ENCODE measurements around the gene CYGB.
"Not testable (repeated sequence)": the region's sequence is repeated elsewhere in the genome, so short reads cannot be mapped to it uniquely, and the experiment has no call there.

CYGB gene

DNA sequence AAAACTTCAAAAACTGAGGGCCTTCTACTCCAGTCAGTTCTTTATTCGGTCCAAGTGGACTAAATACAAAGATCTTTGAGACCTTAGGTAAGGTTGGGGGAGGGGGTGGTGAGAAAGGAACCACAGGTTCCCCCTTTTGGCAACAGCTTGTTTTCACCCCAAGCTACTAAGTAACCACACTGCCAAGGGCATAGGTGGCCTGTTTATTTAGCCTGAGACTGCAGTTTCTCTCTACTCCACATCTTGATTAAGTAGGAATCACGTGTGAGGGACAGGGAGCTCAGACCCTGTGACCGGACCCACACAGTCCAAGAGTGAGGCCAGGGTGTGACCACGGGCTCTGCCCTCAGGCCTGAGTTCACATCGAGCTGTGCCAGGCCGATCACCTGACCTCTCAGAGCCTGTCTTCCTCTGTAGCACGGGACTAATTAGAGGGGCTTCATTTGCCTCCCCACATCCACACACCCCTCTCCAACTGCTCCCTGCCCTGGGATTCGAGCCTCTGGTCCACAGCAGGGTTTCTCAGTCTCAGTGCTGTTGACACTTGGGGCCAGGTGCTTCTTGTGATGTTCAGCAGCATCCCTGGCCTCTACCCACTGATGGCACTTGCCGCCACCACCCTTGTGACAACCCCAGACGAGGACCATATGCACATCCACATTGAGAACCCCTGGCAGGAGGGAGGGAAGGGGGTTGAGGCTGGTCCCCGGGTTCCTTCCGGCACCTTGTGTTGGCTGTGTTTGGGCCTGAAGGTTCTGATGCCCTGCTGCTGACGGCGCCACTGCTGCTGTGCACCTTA is 30.3 kb upstream of the CYGB start:
- in situ Hi-C loops (cut with HindIII; ENCODE audit: low sequenced_read_pairs) = no loop called here

DNA sequence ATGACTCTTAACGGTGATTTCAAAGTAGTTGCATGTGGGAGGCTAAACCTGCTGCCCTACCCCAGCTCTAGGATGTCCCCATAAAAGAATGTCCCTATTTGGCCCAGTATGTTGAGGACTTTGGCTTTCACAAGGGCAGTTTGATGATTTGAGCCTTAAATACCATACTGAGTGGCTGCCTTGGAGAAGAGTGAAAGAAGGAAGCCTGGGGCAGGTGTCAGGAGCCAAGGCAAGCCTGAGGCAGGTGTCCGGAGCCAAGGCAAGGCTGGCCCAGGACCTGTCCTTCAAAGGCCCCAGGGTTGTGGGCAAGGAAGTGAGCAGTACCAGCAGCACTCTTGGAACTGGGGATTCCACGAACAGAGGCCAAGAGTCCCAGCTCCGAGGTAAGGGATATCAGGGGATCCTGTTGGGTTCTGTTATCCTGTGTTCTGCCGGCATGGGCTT is 29.5 kb upstream of the CYGB start:
- in situ Hi-C loops (cut with HindIII; ENCODE audit: low sequenced_read_pairs) = no loop called here

DNA sequence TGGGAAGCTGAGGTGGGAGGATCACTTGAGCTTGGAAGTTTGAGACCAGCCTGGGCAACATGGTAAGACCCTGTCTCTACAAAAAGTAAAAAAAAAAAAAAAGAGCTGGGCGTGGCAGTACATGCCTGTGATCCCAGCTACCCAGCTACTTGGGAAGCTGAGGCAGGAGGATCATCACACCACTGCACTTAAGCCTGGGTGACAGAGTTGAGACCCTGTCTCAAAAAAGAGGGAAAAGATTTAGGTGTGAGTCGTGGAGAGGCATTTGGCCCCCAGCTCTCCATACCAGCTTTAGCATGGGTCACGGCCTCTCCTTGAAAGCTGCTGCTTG is 29.1 kb upstream of the CYGB start:
- in situ Hi-C loops (cut with HindIII; ENCODE audit: low sequenced_read_pairs) = no loop called here

DNA sequence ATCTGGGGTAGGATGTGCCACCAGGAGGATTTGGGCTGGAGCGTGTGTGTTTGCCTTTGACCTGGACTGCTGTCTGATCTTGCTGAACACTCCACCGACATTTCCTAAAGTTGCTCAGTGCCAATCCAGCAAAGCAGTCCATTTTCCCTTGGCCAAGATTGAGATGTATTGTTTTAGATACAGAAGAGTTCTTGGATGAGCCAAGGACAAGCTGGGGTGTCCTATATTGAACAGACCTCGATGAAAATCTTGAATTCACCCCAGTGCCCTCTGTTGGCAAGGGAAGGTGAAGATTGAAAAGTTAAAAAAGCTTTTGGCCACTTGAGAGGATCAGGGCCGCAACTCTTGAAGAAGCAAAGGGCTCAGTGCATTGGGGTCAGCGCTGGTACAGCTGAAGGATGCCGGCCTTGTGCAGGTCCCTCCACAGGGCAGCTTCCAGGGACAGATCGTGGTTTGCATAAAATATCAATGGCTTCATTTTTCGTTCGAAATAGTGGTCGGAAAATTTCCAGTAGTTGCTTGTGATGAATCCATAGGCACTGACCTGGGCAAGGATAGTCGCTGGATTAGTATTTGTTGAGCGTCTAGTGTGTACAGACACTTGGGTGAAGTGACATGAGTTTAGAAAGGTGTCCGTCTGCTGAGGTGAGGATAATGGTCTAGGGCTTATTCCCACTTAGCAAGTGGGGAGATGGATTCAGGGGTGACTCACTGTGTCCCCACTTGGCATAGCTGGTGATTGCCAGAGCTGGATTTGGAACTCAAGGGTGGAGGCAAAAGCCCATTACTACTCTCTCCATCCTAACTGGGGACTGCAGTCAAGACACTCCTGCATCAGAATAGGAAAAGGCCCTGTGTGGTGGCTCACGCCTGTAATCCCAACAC is 28.5 kb upstream of the CYGB start:
- in situ Hi-C loops (cut with HindIII; ENCODE audit: low sequenced_read_pairs) = no loop called here

DNA sequence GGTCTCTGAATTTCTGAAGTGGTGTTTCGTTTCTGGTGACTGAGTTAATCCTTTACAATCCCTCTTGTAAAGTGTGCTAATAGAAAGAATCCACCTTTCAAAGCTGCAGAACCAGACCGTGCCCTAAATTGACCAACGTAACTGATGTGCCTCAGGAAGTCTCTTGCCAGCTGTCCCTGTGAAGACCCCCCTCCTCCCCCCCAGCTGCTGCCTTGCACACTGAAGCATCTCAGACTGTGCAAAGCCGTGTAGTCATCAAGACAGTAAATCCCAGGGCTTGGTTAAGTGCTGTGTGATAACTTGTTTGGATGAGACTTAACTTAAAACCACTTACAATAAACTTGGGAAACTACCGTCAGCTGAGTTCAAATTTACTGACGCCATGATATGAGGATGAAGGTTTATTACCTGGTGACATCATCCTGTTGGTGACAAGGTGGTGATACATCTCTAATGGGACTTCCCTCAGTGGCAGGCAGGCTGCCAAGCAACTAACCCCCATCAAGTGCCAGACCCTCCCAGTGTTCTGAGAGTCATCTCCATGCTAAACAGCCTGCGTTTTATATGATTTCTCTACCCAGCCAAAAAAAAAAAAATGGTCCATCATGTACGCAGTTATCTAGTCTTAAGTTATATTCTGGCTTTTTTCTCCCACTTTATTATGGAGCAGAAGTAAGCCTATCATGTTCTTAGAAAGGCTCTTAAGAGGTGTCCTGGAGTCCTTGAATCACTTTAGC is 27.6 kb upstream of the CYGB start:
- in situ Hi-C loops (cut with HindIII; ENCODE audit: low sequenced_read_pairs) = not testable (repeated sequence)

DNA sequence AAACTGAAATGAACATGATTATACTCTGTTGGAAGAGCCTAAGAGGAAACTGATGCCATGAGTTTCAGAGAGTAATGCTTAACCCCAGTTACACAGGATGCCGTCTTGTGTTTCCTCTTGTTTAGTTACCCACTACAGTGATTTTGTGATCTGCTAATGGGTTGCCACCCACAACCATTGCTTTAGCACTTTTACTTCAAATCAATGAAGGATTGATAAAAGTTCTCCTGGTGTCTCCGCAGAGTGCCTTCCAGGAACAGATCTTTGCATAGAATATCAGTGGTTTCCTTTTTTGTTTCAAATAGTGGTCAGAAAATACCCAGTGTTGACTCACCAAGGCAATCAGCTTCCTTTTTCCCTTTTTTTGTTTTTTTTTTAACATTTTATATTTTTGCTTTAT is 25.9 kb upstream of the CYGB start:
- in situ Hi-C loops (cut with HindIII; ENCODE audit: low sequenced_read_pairs) = not testable (repeated sequence)

DNA sequence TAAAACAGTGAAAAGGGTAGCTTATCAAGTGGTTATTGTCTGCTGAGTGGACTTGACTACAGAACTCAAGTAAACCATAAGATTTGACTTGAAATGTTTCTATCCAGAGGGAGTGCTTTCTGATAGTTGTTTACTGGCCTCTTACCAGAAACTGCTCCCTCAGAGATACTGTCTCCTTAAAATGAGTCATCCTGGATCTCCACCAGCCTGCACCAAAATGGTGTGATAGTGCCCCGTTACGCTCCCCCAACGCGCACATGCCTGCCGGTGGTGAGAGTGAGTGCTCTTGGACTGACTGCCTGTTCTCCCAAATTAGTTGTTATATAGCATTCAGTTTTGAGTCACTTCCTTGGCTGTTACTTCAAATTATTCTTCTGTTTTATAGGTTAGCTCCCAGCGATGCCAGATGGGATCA is 25.2 kb upstream of the CYGB start:
- in situ Hi-C loops (cut with HindIII; ENCODE audit: low sequenced_read_pairs) = no loop called here

DNA sequence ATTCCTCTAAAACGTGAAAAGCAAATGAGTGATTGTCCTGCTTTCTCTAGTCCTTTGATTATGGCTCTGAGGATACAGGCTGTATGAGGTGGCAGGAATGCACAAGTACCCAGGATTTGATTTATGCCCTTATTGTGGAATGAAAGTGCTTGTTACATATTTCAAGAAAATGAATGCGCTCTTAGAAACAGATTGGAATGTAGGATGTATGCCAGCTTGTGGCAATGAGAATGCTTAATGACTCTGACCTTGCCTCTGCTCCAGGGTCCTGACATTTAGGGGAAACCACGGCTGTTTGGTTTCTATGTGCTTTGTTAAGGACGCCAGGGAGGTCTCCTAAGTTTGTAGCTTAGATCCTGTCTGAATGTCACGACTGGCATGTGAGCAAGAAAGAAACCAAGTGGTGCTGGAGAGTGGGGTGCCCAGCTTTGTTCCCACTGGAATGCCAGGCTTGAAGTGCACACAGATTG is 24.3 kb upstream of the CYGB start:
- in situ Hi-C loops (cut with HindIII; ENCODE audit: low sequenced_read_pairs) = no loop called here

DNA sequence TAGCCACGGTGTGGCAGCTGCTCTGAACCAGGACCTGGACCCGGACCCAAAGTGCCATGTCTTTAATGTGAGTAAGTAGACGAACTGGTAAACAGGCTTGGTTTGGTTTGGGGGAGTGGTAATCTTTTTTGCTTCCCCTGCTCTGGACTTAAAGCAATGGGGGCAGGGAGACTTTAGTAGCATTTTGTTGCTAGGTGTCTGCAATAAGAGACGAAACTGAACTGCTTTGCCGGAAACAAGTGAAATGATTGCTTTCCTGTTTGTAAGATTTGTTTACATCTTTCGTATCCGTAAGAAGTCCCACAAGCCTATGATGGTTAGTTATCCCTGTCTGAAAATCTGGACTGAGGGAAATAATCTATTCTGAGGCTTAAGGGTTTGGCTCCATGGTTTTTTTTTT is 23.8 kb upstream of the CYGB start:
- in situ Hi-C loops (cut with HindIII; ENCODE audit: low sequenced_read_pairs) = no loop called here

DNA sequence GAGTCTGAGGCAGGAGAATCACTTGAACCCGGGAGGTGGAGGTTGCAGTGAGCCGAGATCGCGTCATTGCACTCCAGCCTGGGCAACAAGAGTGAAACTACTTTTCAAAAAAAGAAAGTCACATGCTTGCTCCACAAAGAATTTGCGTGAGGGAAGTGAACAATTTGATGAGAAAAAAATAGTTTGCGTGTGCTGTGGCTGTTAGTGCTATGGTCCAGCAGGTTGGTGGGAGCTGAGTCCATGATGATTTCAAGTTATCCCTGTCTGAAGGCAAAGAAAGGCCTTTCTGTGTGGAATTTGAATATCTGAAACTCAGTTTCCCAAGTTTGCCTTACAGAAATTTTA is 23.3 kb upstream of the CYGB start:
- in situ Hi-C loops (cut with HindIII; ENCODE audit: low sequenced_read_pairs) = no loop called here

DNA sequence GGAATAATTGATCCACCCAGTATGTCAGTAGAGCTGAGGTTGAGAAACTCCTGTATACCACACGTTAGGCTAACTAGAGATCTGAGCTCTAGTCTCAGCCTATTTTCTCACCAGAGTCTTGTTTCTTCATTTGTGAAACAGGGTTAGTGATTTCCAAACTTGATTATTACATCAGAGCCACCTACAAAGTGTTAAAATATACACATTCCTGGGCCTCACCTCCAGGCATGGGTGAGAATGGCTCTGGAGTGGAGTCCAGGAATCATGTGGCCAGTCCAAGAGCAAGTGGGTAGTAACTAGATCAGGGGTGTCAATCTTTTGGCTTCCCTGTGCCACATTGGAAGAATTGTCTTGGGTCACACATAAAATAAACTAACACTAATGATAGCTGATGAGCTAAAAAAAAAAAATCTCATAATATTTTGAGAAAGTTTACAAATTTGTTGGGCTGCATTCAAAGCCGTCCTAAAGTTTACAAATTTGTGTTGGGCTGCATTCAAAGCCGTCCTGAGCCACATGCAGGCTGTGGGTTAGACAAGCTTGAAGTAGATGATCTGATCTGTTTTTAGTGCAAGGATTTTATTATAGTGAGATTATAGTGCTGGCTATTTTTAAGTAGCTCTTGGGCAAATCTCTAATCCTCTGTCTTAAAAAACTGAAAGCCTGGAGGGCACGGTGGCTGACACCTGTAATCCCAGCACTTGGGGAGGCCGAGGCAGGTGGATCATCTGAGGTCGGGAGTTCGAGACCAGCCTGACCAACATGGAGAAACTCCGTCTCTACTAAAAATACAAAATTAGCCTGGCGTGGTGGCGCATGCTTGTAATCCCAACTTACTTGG is 22.7 kb upstream of the CYGB start:
- in situ Hi-C loops (cut with HindIII; ENCODE audit: low sequenced_read_pairs) = no loop called here

DNA sequence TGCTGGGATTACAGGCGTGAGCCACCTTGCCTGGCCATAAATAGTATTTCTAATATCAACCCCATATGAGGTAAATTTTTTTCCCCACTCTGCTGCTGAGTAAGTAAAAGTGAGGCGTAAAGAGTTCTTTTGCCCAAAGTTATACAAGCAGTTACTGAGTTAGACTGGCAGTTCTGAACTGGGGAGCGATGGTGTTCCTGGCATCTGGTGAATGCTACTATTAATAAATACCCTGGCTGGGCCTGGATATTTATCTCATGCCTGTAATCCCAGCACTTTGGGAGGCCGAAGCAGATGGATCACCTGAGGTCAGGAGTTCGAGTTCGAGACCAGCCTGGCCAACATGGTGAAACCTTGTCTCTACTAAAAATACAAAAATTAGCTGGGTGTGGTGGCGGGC is 22.0 kb upstream of the CYGB start:
- in situ Hi-C loops (cut with HindIII; ENCODE audit: low sequenced_read_pairs) = not testable (repeated sequence)

DNA sequence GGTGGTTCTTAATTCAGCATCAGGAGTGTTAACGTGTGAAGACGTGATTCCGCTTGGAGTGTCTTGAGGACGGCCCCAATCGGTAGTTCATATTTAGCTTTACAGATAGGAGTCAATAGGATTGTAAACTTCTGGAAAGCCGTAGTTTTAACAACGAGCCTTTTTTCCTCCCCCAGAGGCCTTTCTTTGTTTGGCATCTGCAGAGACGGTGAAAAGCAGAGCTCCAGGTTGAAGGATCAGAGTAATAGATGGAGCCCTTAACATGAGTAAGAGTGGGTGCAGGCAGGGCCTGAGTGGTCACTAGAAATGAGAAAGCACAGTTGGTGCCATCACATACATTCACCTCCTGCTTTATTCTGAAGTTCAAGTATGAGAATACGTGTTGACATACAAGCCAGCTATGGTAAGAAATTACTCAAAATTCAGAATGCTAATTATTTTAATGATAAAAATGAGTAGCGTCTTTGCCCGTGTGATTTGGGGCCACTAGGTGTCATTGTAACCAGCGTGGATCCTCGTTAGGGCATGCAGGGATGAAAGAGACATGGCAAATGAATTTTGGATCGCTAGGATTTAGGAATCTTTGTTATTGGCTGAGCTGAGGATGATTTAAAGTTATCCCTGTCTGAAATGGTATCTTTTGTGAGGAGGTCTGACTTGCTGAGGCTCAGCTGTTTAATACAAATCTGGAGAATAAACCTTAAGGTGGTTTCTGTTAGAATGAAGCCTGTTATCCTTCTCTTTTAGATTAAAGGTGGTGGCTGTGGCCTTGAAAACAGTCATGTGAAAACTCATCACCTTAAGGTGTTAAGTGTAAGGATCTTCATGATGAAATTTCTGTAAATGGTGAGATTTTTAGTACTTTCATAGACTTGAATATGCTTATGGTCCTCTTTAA is 20.9 kb upstream of the CYGB start:
- in situ Hi-C loops (cut with HindIII; ENCODE audit: low sequenced_read_pairs) = no loop called here

DNA sequence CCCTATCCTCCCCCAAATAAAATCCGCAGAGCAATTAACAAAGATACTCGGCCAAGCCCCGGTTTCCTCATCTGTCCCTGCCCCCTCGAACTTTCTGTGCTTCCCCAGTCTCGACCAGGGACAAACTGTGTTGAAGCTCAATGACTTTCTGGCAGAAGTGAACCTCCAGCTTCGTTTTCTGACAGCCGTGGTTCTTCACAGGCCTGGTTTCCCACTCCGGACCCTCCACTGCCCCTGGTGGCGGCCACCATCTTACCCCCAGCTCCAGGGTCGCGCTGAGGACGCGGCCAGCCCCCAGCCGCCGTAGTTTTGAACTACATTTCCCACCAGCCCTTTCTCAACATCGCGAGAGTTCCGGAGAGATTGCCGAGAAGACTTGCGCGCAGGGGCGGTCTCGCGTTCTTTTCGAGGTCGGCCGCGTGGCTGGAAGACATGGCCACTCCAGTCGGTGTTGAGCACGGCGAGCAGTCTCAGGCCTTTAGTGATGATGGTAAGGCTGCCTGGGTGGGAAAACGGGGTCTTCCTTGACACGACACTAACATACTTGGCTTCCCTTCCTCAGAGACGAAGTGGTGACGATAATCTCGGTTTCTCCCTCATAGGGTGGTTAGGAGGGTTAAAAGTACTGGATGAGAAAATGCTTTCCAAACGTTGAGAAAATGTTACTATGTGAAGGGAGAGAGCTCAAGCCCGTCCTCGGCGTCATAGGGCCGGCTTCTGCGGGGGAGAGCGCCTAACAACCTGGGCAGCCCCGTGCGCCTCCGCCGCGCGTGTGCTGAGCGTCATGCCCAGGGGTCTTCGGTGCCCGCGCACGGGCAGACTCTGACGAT is 20.1 kb upstream of the CYGB start:
- in situ Hi-C loops (cut with HindIII; ENCODE audit: low sequenced_read_pairs) = no loop called here

DNA sequence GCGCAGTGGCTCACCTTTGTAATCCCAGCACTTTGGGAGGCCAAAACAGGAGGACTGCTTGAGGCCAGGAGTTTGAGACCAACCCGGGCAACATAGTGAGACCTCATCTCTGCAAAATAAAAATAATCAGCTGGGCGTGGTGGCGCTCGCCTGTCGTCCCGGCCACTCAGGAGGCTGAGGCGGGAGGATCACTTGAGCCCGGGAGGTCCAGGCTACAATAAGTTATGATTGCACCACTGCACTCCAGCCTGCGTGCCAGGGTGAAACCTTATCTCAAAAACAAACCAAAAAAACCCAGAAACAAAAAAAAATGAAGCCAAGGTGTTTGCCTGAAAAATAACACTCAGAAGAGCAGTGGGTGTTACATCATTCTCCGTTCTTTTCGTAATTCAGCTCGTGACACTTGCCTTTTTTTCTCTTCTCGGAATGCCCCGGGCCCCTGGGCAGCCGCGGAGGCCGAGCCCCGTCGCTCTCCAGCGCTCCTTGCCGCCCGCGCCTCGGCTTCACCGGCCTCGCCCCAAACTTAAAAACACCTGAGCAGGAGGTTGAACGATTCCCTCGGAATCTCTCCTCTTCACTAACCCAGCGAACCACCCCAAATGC is 19.4 kb upstream of the CYGB start:
- in situ Hi-C loops (cut with HindIII; ENCODE audit: low sequenced_read_pairs) = no loop called here

DNA sequence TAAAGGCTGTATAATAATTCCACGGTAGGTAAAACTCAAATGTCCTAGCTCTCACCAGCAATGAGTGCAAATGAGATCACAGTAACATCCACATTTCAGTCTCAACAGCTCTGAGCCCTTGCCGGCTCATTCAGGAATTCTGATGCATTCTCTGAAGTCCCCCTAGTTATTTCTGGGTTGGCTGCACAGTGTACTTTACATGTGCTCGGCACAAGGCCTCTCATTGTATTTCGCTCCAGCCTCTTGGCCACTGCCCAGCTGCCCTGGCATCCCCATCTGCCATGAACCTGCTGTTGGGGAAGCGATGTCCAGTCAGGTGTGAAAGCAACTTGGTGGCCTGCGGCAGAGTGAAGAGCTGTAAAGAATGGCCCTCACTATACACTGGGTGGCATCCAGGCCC is 16.6 kb upstream of the CYGB start:
- in situ Hi-C loops (cut with HindIII; ENCODE audit: low sequenced_read_pairs) = no loop called here

DNA sequence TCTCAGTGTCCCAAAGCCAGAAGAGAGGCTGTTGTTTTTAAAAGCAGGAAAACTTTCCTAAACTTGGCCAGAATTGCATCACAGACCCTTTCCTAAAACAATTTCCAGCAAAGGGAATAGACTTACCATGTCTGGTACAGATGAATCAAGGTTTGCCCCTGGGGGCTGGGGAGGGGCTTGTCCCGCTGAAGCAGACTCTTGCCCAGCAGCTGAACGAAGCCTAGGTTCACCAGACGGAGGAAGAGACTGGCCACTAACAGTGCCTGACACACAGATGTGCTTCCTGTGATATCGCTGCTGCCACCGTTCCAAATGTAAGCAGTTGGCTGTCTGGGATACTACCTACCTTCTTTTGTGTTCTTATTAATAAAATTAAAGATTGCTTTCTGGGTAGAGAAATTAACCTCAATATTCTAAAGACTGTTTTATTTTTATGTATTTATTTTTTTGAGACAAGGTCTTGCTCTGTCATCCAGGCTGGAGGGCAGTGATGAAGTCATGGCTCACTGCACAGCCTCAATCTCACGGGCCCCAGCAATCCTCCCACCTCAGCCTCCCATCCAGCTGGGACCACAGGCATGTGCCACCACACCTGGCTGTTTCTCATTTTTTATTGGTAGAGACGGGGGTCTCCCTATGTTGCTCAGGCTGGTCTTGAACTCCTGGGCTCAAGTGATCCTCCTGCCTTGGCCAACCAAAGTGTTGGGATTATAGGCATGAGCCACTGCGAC is 15.8 kb upstream of the CYGB start:
- in situ Hi-C loops (cut with HindIII; ENCODE audit: low sequenced_read_pairs) = no loop called here

DNA sequence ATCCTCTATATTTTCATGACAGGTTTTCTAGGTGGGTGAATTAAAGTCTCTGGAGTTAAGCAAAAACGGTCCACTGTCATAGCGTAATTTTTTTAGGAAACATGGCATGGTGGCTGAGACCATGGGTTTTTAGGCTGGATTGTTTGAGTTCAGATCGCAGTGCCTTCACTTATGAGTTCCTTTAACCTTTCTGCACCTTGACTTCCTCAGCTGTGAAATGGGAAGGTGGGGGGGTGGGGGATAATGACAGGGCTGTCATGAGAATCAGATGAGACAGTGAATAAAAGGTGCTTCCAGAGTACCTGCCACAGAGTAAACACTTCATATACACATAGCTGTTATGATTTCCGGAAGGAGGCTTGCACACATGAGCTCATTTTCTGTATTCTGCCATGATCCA is 14.2 kb upstream of the CYGB start:
- in situ Hi-C loops (cut with HindIII; ENCODE audit: low sequenced_read_pairs) = no loop called here

Data from DLD1 (cell line).